D341Med (cell line): Measurements from ENCODE around the gene CDH26.
A peak's percentile ranks its signal among the peaks of the same experiment; 100 is the strongest.

Source experiments
- DNase-seq: peaks from one replicate; pipeline ENCODE4 v3.0.0; 2012; ENCODE audit warnings: low spot score

Gene CDH26

GRCh38 chr20:60046860-60047259 lies 88.6 kb downstream of the CDH26 start:
- no peak for DNase-seq

- DNase-seq, result no peak
These were observed 90.7 kb downstream of the CDH26 start for GRCh38 chr20:60048634-60049521.

GRCh38 chr20:60049601-60050000 lies 91.4 kb downstream of the CDH26 start:
- DNase-seq, result no peak

GRCh38 chr20:60050193-60050947 lies 92.1 kb downstream of the CDH26 start:
- no peak for DNase-seq

- no peak for DNase-seq
These were observed 93.7 kb downstream of the CDH26 start for GRCh38 chr20:60051911-60052310.

GRCh38 chr20:60052322-60052721 lies 94.1 kb downstream of the CDH26 start:
- no peak for DNase-seq

GRCh38 chr20:60053125-60053817 lies 95.0 kb downstream of the CDH26 start:
- no peak for DNase-seq

GRCh38 chr20:60053818-60054190 lies 95.6 kb downstream of the CDH26 start:
- no peak for DNase-seq

GRCh38 chr20:60054716-60055634 lies 96.8 kb downstream of the CDH26 start:
- no peak for DNase-seq

- no peak for DNase-seq
These were observed 97.5 kb downstream of the CDH26 start for GRCh38 chr20:60055740-60056139.

GRCh38 chr20:60056407-60057122 lies 98.3 kb downstream of the CDH26 start:
- no peak for DNase-seq

- peak; percentile 82 for DNase-seq
These were observed 99.1 kb downstream of the CDH26 start for GRCh38 chr20:60057123-60057865.

GRCh38 chr20:60057866-60058807 lies 99.9 kb downstream of the CDH26 start:
- DNase-seq, result peak; percentile 51

- no peak for DNase-seq
These were observed 100.7 kb downstream of the CDH26 start for GRCh38 chr20:60058879-60059278.

GRCh38 chr20:60060006-60060557 lies 101.9 kb downstream of the CDH26 start:
- no peak for DNase-seq

GRCh38 chr20:60060593-60060992 lies 102.4 kb downstream of the CDH26 start:
- DNase-seq, result no peak

GRCh38 chr20:60062431-60063047 lies 104.3 kb downstream of the CDH26 start:
- DNase-seq, result no peak

GRCh38 chr20:60063048-60063451 lies 104.8 kb downstream of the CDH26 start:
- no peak for DNase-seq
